HG03280 (cell line): ENCODE measurements around the gene NAP1L4.

Source experiments
- ATAC-seq: cut with Tn5 transposase; IDR thresholded peaks from one replicate; pipeline ENCODE4 v1.9.1; 2021; ENCODE audit warnings: mild to moderate bottlenecking, moderate library complexity; ENCODE audit not compliant: unreplicated experiment

NAP1L4 gene

DNA sequence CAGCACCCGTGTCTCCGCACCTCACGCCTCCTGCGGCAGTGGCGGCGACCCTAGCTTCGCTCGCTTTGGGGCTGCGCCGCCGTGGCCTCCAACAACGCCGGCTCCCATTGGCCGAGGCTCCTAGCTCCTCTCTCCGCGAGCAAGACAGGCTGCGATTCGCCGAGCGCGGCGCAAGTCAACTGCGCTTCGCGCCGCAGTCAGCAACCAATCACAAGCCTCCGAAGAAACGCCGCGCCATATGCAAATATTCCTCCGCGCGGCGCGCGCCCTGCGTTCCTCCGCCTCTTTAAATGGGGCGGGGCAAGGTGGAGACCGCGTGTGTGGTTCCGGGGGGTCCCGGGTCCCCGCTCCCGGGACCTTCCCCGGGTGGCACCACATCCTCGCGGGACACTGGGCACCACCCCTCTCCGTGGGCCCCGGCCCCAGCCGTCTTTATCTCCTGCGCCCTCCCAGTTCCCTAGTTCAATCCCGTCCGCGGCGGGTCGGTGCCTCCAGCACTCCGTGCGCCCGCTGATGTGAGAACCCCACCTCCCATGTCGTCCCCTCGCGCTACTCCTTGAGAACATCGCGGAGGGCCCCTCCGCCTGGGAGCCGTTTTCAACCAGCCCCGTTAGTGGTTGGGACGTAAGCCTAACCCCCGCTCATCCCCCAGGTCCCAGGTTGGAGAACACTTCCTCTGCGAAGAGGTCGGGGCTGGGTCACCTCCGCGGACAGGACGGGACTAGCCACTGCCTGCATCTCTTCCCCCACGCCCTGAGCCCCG lies at the start of gene NAP1L4:
Gene NAP1L4, minus strand, starts transcription at position 96 of the 763 bp plus-strand sequence. CDS start 13,109 bp downstream, outside the sequence.
- peak; percentile 87 for ATAC-seq

DNA sequence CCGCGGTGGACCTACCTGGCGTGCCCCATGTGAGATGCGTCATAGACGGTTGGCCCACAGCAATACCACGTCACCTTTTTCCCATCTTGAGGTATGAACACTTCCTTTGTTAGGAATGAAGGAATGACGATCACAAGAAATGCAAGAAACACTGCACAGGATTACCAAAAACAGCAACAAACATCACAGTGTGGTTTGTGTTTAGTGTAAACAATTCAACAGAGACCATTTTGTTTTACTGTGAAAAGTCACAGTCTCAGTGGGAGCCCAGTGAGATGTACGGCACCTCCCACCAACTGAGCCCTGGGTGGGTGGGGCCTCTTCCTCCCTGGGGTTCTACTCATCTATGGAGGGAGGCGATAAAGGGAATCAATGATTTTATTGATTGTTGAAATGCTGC lies 48.8 kb upstream of the NAP1L4 start:
- ATAC-seq: no peak

DNA sequence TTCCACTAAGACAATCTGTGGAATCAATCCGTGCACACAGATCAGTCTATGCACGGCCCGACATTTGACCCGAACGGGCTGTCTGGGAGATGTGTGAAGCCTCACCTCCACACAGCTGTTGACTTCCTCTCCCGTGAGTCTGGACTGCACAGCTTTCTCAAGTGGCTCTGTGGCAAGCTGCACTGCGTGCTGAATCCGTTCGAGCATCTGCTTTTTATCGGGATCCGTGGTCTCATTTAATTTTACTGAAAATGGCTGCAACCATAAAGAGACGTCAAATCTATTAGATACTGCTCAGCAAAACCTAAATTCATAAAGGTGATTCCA lies 45.8 kb upstream of the NAP1L4 start:
- ATAC-seq: no peak

GRCh38 chr11:3037040-3037944 lies 45.2 kb upstream of the NAP1L4 start:
- no peak for ATAC-seq

GRCh38 chr11:3036419-3036818 lies 44.3 kb upstream of the NAP1L4 start:
- ATAC-seq: no peak

GRCh38 chr11:3035333-3035732 lies 43.2 kb upstream of the NAP1L4 start:
- ATAC-seq: no peak

- ATAC-seq: no peak
Observed at GRCh38 chr11:3030289-3031070, 38.4 kb upstream of the NAP1L4 start.

DNA sequence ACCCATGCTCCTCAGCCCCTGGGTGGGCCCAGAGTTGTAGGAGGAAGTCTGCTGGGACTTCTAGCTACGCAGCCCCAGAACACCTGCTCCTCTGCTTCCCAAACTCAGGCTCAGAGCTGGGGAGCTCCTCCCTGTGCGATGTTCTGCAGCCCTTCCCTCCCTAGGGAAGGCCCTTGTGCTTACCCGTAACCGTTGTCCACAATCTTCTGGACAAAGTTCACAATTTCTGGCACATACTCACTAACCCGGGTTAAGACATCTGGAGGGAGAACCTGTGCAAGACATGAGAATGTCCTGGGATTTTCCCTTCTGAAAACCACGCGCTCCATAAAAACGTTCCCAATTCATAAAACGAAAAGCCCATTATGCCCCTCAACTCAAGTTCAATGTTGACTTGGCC lies 36.7 kb upstream of the NAP1L4 start:
- no peak for ATAC-seq

DNA sequence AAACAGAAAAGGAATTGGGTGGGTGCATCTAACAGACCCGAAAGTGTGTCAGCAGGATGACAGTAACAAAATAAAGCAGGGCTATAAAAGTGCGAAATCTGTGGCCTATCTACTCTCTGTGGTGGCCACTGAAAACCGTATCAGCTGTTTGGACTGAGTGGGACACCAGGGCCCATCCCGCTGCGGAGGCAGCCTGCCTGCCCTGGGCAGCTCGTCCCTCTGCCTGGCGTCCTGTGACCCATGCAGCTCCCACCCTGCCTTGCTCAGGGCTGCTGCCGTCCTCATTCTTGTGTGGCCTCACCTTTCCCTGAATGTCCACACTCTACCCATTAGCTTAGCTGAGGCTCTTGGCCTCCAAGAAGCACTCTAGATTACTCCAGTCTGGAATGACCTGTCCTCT lies 34.7 kb upstream of the NAP1L4 start:
- ATAC-seq: no peak

DNA sequence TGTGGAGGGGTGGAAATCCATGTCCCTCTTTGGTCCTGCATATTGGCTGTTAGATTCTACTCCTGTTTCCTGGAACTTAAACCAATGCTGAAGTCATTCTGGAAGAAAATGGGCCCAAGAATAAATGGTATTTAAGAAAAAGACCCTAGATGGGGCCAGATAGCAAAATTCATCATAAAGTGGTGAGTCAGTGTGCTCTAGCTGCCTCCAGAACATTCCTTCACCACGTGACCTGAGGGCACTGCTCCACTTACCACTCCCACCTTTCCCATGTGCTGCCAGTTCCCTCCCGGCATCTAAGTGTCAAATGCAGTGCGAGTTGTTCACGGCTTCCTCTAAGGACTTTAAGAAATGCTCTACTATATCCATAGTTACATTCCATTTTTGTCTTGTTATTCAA lies 30.9 kb upstream of the NAP1L4 start:
- no peak for ATAC-seq

DNA sequence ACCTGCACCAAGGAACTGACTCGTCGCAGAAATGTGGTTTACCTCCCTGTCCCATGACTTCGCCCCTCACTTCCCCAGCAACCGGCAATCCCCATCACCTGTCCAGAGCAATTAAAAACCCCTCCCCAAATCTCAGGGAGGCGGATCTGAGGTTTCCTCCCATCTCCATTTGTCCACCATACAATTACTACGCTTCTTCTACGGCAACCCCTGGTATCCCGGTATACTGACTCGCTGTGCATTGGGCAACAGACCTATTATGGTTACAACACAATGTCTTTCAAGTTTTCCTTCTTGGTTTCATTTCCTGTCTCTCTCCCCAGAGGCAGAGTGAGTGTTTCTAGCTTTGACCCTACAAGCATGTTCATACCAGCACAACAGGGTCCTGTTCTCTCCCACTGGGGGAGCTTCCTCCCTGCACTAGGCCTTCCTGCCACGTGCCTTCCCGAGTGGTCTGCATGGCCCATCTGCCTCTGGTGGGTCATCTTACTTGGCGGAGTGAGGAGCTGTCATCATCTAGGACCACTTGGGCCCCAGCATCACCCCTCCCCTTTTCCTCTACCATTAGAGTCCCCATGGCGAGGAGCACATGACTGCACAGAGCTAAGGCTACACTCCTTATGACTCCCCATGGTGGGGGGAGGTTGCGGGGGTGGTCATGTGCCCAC lies 30.3 kb upstream of the NAP1L4 start:
- ATAC-seq: peak; percentile 49

- ATAC-seq: no peak
Observed at GRCh38 chr11:3021125-3021524, 29.0 kb upstream of the NAP1L4 start.

GRCh38 chr11:3020011-3020410 lies 27.9 kb upstream of the NAP1L4 start:
- no peak for ATAC-seq

GRCh38 chr11:3018596-3018995 lies 26.5 kb upstream of the NAP1L4 start:
- ATAC-seq: no peak

GRCh38 chr11:3016861-3017260 lies 24.7 kb upstream of the NAP1L4 start:
- ATAC-seq: no peak

GRCh38 chr11:3015796-3016195 lies 23.7 kb upstream of the NAP1L4 start:
- ATAC-seq: no peak

DNA sequence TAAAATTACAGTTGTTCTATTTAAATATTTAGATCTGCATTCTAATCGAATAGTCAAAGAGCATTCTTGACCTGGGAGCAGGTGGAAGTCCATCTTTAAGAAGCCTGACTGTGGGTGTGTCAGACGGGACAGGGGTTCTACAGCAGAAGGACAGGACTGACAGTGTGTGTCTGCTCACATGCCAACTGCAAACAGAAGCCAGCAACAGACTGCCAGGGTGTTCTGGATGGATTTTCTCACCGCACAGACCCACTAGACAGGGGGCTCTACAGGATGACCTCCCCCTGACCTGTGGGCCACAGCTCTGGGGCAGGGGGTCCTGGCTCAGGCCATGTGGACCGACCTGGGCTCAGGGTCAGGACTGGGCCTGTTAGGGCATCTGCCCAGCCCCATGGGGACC lies 22.8 kb upstream of the NAP1L4 start:
- ATAC-seq: no peak

DNA sequence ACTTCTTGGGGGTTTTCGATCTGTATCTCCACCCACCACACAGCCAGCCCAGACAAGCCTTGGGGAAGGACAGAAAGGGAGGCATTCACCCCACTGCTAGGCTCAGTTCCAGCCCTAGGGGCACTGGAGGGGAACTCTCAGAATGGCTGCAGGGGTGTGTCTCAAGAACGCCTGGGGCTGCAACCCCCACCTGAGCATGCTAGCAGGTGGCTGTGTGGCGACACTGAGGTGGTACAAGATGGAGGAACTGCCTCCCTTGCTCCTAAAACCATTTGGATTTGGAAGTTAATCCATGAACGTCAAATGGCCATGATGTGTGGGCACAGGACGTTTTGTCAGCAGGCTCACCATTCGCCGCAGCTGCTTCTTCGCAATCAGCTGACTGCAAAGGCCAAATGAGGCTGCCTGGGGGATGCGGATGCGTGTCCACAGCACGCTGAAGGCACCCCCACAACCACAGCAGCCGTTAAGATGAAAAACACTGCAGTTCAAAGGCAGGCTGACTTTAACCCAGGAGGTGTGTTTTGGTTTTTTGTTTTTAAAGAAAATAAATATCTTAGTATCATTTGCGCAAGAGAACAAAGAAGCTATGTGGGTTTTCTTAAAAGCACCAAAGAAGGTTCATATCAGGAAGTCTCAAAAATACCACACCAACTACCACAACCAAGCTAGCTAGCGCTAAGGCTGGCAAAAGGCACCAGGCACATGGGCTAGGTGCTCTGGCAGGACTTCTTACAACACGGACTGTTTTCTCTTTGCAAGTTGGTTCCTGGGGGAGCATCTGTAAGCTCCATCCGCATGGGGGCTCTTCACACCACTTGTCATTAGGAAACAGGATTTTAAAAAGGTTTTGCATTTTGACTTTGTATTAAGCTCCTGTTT lies 22.2 kb upstream of the NAP1L4 start:
- ATAC-seq: no peak

DNA sequence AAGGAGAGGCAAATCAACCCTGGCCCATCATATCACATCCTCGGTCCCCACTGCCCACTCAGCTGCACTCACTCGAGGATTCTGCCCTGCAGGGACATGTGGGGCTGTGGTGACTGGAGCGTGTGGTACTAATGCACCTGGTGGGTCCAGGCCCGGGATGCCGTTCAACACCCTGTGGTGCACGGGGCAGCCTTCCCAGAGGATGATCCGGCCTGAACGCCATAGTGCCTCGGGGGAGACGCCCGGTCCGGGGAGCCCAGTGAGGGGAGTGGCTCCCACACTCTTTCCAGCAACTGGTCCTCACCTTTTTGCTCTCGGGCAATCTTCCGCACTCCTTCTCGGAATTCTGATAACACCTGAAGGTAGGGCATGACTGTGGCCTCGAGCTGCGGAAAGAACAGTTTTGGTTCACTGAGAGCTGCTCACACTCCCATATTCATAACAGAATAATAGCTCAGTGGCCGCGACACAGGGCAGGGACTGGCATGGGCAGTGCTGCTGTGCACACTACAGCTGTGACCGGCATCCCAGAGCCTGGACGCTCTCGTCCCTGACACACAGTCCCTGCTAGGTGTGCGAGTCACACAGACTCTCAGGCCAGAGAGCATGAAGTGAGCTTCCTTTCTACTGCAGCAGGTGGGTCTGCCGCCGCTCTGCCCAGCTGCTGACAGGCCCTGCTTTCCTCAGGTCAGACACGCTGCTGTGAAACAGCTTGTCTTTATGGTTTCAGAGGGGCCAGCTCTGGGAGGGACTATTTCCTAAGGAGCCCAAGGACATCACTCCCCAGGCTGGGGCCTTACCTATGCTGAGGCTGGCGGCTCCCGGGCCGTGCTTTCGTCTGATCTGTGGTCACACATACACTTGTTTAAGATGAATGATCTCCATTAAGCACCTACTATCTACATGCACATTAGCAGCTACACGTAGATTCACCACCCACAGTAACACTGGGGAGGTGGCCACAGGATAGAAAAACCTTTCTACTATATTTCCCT lies 20.1 kb upstream of the NAP1L4 start:
- ATAC-seq: no peak
